ENCODE results near the gene SGSM1. TPM values are rescaled to one million over a fixed set of nuclear protein-coding genes. Genes with fewer than 3 reads are reported as not detected.

SGSM1 gene
- total RNA-seq, 1 donor, result 0.73 TPM

GRCh38 chr22:24976442-24977218 lies 170.6 kb downstream of the SGSM1 start:
- H3K27me3 ChIP-seq (ENCODE audit: insufficient read depth, low read length), result no peaks in the 10 kb centered on the region
- no peaks in the 10 kb centered on the region for H3K9me3 ChIP-seq (ENCODE audit: low read depth, low read length)
- H3K4me3 ChIP-seq (ENCODE audit: low read length), result no peak overlapping the region
- H3K4me1 ChIP-seq (ENCODE audit: insufficient read depth, low read length), result no peaks in the 10 kb centered on the region

Other genes starting within 250 kb of the SGSM1 start
- gene LRRC75B, start 213.1 kb upstream of the SGSM1 start, total RNA-seq, result 0.63 TPM
- 8.8 TPM for gene GGT1, start 203.0 kb upstream of the SGSM1 start, total RNA-seq
- gene PIWIL3, start 31.5 kb upstream of the SGSM1 start, total RNA-seq, result not detected
- gene LHFPL7, start 140.5 kb downstream of the SGSM1 start, total RNA-seq, result not detected
- 0.31 TPM for gene KIAA1671, start 146.5 kb downstream of the SGSM1 start, total RNA-seq

All from mononuclear cell (primary cell).